H9 (cell line): ENCODE measurements around the gene ADAMTS13. TPM values are rescaled to one million over a fixed set of nuclear protein-coding genes. Genes with fewer than 3 reads are reported as not detected.

ENCODE experiments used
- DNase-seq: peaks from one replicate; pipeline ENCODE4 v3.0.0-alpha.2; 2017
- H2AFZ ChIP-seq: one replicate; pipeline ENCODE4 v1.6.1; 2013; ENCODE audit warnings: mild to moderate bottlenecking, low read length, control low read depth, moderate library complexity
- H2AK5ac ChIP-seq: 2 replicates; pipeline ENCODE4 v1.6.1; 2013; ENCODE audit warnings: low read length, control low read depth, mixed read lengths; ENCODE audit not compliant: insufficient read length
- H2BK120ac ChIP-seq: one replicate; pipeline ENCODE4 v1.6.1; 2013; ENCODE audit warnings: low read depth, mild to moderate bottlenecking, low read length, control low read depth, inconsistent platforms; ENCODE audit not compliant: poor library complexity, severe bottlenecking
- H2BK12ac ChIP-seq: 2 replicates; pipeline ENCODE4 v1.6.1; 2013; ENCODE audit warnings: low read length, control low read depth, mixed read lengths, low read depth; ENCODE audit not compliant: insufficient read length
- H2BK15ac ChIP-seq: 2 replicates; pipeline ENCODE4 v1.6.1; 2013; ENCODE audit warnings: low read depth, low read length, control low read depth
- H2BK20ac ChIP-seq: one replicate; pipeline ENCODE4 v1.6.1; 2013; ENCODE audit warnings: low read depth, mild to moderate bottlenecking, low read length, control low read depth, inconsistent platforms; ENCODE audit not compliant: poor library complexity, severe bottlenecking
- H2BK5ac ChIP-seq: 2 replicates; pipeline ENCODE4 v1.6.1; 2013; ENCODE audit warnings: low read length, control low read depth, mixed read lengths; ENCODE audit not compliant: insufficient read length
- H3K14ac ChIP-seq: 2 replicates; pipeline ENCODE4 v1.6.1; 2013; ENCODE audit warnings: low read length, control low read depth; ENCODE audit not compliant: insufficient read depth
- H3K18ac ChIP-seq: 2 replicates; pipeline ENCODE4 v1.6.1; 2013; ENCODE audit warnings: low read depth, mild to moderate bottlenecking, mixed read lengths, low read length, control low read depth; ENCODE audit not compliant: insufficient read length
- H3K23ac ChIP-seq: 2 replicates; pipeline ENCODE4 v1.6.1; 2013; ENCODE audit warnings: low read length, control low read depth, mixed read lengths, low read depth; ENCODE audit not compliant: insufficient read length
- H3K23me2 ChIP-seq: 2 replicates; pipeline ENCODE4 v1.6.1; 2013; ENCODE audit warnings: low read depth, mild to moderate bottlenecking, mixed read lengths, low read length, control low read depth; ENCODE audit not compliant: insufficient read length, poor library complexity, severe bottlenecking
- H3K27ac ChIP-seq: 2 replicates; pipeline ENCODE4 v1.5.1; 2013; ENCODE audit warnings: low read length, control low read depth, mixed read lengths, low read depth; ENCODE audit not compliant: insufficient read length
- H3K27me3 ChIP-seq: 2 replicates; pipeline ENCODE4 v1.6.1; 2013; ENCODE audit warnings: low read length, control low read depth, inconsistent platforms; ENCODE audit not compliant: insufficient read depth
- H3K4ac ChIP-seq: 2 replicates; pipeline ENCODE4 v1.6.1; 2013; ENCODE audit warnings: low read depth, mild to moderate bottlenecking, control low read depth, inconsistent platforms, low read length, moderate library complexity
- H3K4me1 ChIP-seq: 2 replicates; pipeline ENCODE4 v1.6.1; 2013; ENCODE audit warnings: low read length, control low read depth, inconsistent platforms; ENCODE audit not compliant: insufficient read depth
- H3K4me2 ChIP-seq: 2 replicates; pipeline ENCODE4 v1.6.1; 2013; ENCODE audit warnings: low read length, control low read depth, mixed read lengths; ENCODE audit not compliant: insufficient read length, insufficient read depth
- H3K56ac ChIP-seq: 2 replicates; pipeline ENCODE4 v1.6.1; 2013; ENCODE audit warnings: low read depth, mild to moderate bottlenecking, mixed read lengths, low read length, control low read depth; ENCODE audit not compliant: insufficient read length
- H3K79me1 ChIP-seq: 2 replicates; pipeline ENCODE4 v1.6.1; 2013; ENCODE audit warnings: low read depth, mild to moderate bottlenecking, moderate library complexity, low read length, control low read depth, inconsistent platforms; ENCODE audit not compliant: insufficient read depth, poor library complexity, severe bottlenecking
- H3K79me2 ChIP-seq: 2 replicates; pipeline ENCODE4 v1.6.1; 2013; ENCODE audit warnings: low read length, control low read depth, inconsistent platforms; ENCODE audit not compliant: insufficient read depth
- H3K9ac ChIP-seq: 2 replicates; pipeline ENCODE4 v1.6.1; 2013; ENCODE audit warnings: low read length, control low read depth, mixed read lengths; ENCODE audit not compliant: insufficient read length; ENCODE audit errors: extremely low read depth
- H3K9me3 ChIP-seq: one replicate; pipeline ENCODE4 v1.6.1; 2013; ENCODE audit warnings: low read depth, low read length, inconsistent platforms; ENCODE audit not compliant: control insufficient read depth
- H3T11ph ChIP-seq: one replicate; pipeline ENCODE4 v1.6.1; 2013; ENCODE audit warnings: mild to moderate bottlenecking, low read length, control low read depth, inconsistent platforms
- H4K20me1 ChIP-seq: one replicate; pipeline ENCODE4 v1.6.1; 2013; ENCODE audit not compliant: control insufficient read depth, insufficient read length, insufficient read depth
- H4K5ac ChIP-seq: 2 replicates; pipeline ENCODE4 v1.6.1; 2013; ENCODE audit warnings: low read depth, mild to moderate bottlenecking, mixed read lengths, low read length, control low read depth; ENCODE audit not compliant: insufficient read length
- H4K8ac ChIP-seq: replicated peaks from 2 replicates; pipeline ENCODE4 v1.6.1; 2013; ENCODE audit warnings: low read length, control low read depth, mixed read lengths, low read depth; ENCODE audit not compliant: insufficient read length
- H4K91ac ChIP-seq: 2 replicates; pipeline ENCODE4 v1.6.1; 2013; ENCODE audit warnings: low read depth, mild to moderate bottlenecking, moderate library complexity, mixed read lengths, low read length, control low read depth; ENCODE audit not compliant: insufficient read length
- H3K27ac Mint-ChIP-seq, 3 experiments: 2 replicates in 2 of 3; 3 replicates in 1 of 3; pipeline ENCODE4 v1.8.0; 2020 to 2021; ENCODE audit warnings: mixed read lengths in 3 of 3, mild to moderate bottlenecking in 1 of 3, moderate library complexity in 1 of 3
- H3K27me3 Mint-ChIP-seq: 2 replicates; pipeline ENCODE4 v1.8.0; 2021; ENCODE audit warnings: low read depth, mild to moderate bottlenecking, moderate library complexity, mixed read lengths
- H3K36me3 Mint-ChIP-seq, 3 experiments: 2 replicates in 2 of 3; 3 replicates in 1 of 3; pipeline ENCODE4 v1.8.0; 2020 to 2021; ENCODE audit warnings: low read depth in 3 of 3, mixed read lengths in 3 of 3; ENCODE audit not compliant: insufficient read depth in 1 of 3
- H3K4me1 Mint-ChIP-seq, 2 experiments: 2 replicates each; pipeline ENCODE4 v1.8.0; 2020; ENCODE audit warnings: mixed read lengths in 2 of 2
- H3K4me3 Mint-ChIP-seq, 2 experiments: 2 replicates in 1 of 2; 3 replicates in 1 of 2; pipeline ENCODE4 v1.8.0; 2020 to 2021; ENCODE audit warnings: mild to moderate bottlenecking in 2 of 2, mixed read lengths in 2 of 2, moderate library complexity in 1 of 2
- H3K9me3 Mint-ChIP-seq, 2 experiments: 2 replicates in 1 of 2; 3 replicates in 1 of 2; pipeline ENCODE4 v1.8.0; 2020; ENCODE audit warnings: mild to moderate bottlenecking in 2 of 2, mixed read lengths in 2 of 2, moderate library complexity in 1 of 2
- WGBS: extraction: QIAGEN DNeasy Blood & Tissue Kit; methylation state at CpG from one replicate; pipeline ENCODE4 v1.1.7; 2013; ENCODE audit warnings: missing lambda C conversion rate, low lambda C conversion rate, mixed read lengths; ENCODE audit not compliant: insufficient read length; ENCODE audit errors: extremely low coverage; 5-methylcytosine and 5-hydroxymethylcytosine counted together
- total RNA-seq: library from RNA; stranded (reverse); gene quantifications from 2 replicates; pipeline ENCODE4 v1.2.1, GENCODE V29; 2021
- TF ChIP-seq, protein P1 (sequence below): fragments of 200-600 bp; sonication (generic); conservative IDR thresholded peaks from 3 replicates; pipeline ENCODE4 v1.8.0; 2021; ENCODE audit warnings: antibody characterized with exemption, mild to moderate bottlenecking

Gene ADAMTS13
- total RNA-seq, 1 experiment from 2014 or later: 8.8 TPM

DNA sequence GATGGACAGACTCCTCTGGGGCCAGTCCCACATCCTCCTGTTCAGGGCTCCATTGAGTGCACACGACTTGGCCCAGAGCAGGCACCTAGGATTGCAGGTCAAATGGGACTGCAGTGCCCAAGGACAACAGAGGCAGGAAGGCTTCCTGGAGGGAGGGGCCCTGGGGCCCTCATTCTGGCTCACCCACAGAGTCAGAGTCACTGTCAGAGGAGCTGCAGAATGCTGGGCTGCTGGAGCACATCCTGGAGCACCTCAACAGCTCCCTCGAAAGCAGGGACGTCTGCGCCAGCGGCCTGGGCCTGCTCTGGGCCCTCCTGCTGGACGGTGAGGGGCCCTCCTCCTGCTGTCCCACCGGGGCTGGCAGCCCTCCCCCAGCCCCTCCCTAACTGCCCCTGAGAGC, 19.5 kb upstream of the ADAMTS13 start:
- Mint-ChIP-seq H3K27ac (no peak overlapping the region), H3K36me3 (peaks cover 21 to 32% (median 30%) of the 10 kb centered on the region in 3 experiments; a peak in 6 of 7 replicates), H3K9me3 (no peaks in the 10 kb centered on the region), H3K4me3 (no peak overlapping the region), H3K27me3 (peaks cover 3% of the 10 kb centered on the region), H3K4me1 (peaks cover 0 to 2% of the 10 kb centered on the region in 2 experiments; a peak in 1 of 4 replicates)
- Histone ChIP-seq H3K4me1 (no peaks in the 10 kb centered on the region), H2BK20ac (no peak overlapping the region), H3K9ac (no peak overlapping the region), H3K23me2 (no peaks in the 10 kb centered on the region), H3K18ac (no peak overlapping the region), H3K4me2 (no peak overlapping the region), H3K56ac (no peak overlapping the region), H3T11ph (no peak overlapping the region), H2BK120ac (no peak overlapping the region), H4K8ac (no peak overlapping the region), H4K91ac (no peak overlapping the region), H2BK15ac (no peak overlapping the region), H3K14ac (no peak overlapping the region), H2BK5ac (no peak overlapping the region), H4K20me1 (peaks cover 4% of the 10 kb centered on the region), H3K4ac (no peak overlapping the region), H3K23ac (no peak overlapping the region), H3K27me3 (no peaks in the 10 kb centered on the region), H3K79me2 (no peaks in the 10 kb centered on the region), H2AFZ (no peak overlapping the region), H3K79me1 (no peaks in the 10 kb centered on the region), H2AK5ac (no peak overlapping the region), H3K9me3 (no peaks in the 10 kb centered on the region), H4K5ac (no peak overlapping the region), H3K27ac (no peak overlapping the region), H2BK12ac (no peak overlapping the region)
- TF ChIP-seq, protein P1, sequence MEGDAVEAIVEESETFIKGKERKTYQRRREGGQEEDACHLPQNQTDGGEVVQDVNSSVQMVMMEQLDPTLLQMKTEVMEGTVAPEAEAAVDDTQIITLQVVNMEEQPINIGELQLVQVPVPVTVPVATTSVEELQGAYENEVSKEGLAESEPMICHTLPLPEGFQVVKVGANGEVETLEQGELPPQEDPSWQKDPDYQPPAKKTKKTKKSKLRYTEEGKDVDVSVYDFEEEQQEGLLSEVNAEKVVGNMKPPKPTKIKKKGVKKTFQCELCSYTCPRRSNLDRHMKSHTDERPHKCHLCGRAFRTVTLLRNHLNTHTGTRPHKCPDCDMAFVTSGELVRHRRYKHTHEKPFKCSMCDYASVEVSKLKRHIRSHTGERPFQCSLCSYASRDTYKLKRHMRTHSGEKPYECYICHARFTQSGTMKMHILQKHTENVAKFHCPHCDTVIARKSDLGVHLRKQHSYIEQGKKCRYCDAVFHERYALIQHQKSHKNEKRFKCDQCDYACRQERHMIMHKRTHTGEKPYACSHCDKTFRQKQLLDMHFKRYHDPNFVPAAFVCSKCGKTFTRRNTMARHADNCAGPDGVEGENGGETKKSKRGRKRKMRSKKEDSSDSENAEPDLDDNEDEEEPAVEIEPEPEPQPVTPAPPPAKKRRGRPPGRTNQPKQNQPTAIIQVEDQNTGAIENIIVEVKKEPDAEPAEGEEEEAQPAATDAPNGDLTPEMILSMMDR: no peak
- no peak for DNase-seq
- no CpG with 5 or more reads among the region's 7 CpGs for WGBS
